ENCODE measurements around the gene ABHD16B. TPM values are rescaled to one million over a fixed set of nuclear protein-coding genes. Genes with fewer than 3 reads are reported as not detected.

ABHD16B gene
- total RNA-seq, 3 donors from 2014 or later (not counting 1 experiment from before 2014, with no cell fraction given) = not detected

- Histone ChIP-seq H3K27me3 (ENCODE audit: control insufficient read depth, insufficient read depth, low read length) (peaks cover 11% of the 10 kb centered on the region), H3K4me3 (ENCODE audit: low read length) (no peak overlapping the region), H3K4me1 (ENCODE audit: control insufficient read depth, insufficient read depth, low read length) (no peaks in the 10 kb centered on the region), H3K36me3 (ENCODE audit: control insufficient read depth, insufficient read depth, low read length) (no peaks in the 10 kb centered on the region), H3K9me3 (ENCODE audit: control insufficient read depth, insufficient read depth, low read length) (no peaks in the 10 kb centered on the region), H3K27ac (ENCODE audit: low read length) (no peak overlapping the region)
- Mint-ChIP-seq H3K27me3 (ENCODE audit: low read depth in 2 of 2) (peaks cover 14 to 25% of the 10 kb centered on the region in 2 donors), H3K9me3 (no peaks in the 10 kb centered on the region), H3K27ac (no peak overlapping the region), H3K36me3 (no peaks in the 10 kb centered on the region), H3K4me3 (no peak overlapping the region), H3K4me1 (no peaks in the 10 kb centered on the region)
- no peak for DNase-seq
- intact Hi-C loops (cut with micrococcal nuclease) = no loop called here
- no peak for ATAC-seq
- 86% methylated on average over 12 of the region's 12 CpGs for WGBS (ENCODE audit: insufficient coverage)
- TF ChIP-seq CTCF (IDR thresholded peaks at IDR 0.05) = no peak
These were observed 37.5 kb upstream of the ABHD16B start for GRCh38 chr20:63823691-63824311.

GRCh38 chr20:63825331-63826118, 35.8 kb upstream of the ABHD16B start:
- Mint-ChIP-seq H3K9me3 (no peaks in the 10 kb centered on the region), H3K4me1 (peaks cover 9 to 10% of the 10 kb centered on the region in 2 donors), H3K27me3 (ENCODE audit: low read depth in 2 of 2) (peaks cover 26 to 34% of the 10 kb centered on the region in 2 donors), H3K4me3 (no peak overlapping the region), H3K27ac (no peak overlapping the region), H3K36me3 (no peaks in the 10 kb centered on the region)
- no peak for ATAC-seq
- intact Hi-C loops (cut with micrococcal nuclease) = no loop called here
- no peak for TF ChIP-seq CTCF (IDR thresholded peaks at IDR 0.05)
- no peak for DNase-seq
- 91% methylated on average over 22 of the region's 25 CpGs for WGBS (ENCODE audit: insufficient coverage)
- H3K4me3 ChIP-seq (ENCODE audit: low read length) = no peak overlapping the region
- H3K27me3 ChIP-seq (ENCODE audit: control insufficient read depth, insufficient read depth, low read length) = peaks cover 23% of the 10 kb centered on the region
- no peaks in the 10 kb centered on the region for H3K9me3 ChIP-seq (ENCODE audit: control insufficient read depth, insufficient read depth, low read length)
- H3K36me3 ChIP-seq (ENCODE audit: control insufficient read depth, insufficient read depth, low read length) = no peaks in the 10 kb centered on the region
- peaks cover 11% of the 10 kb centered on the region for H3K4me1 ChIP-seq (ENCODE audit: control insufficient read depth, insufficient read depth, low read length)
- H3K27ac ChIP-seq (ENCODE audit: low read length) = no peak overlapping the region

GRCh38 chr20:63826753-63827152, 34.5 kb upstream of the ABHD16B start:
- WGBS (ENCODE audit: insufficient coverage) = 92% methylated on average over 13 of the region's 13 CpGs
- Histone ChIP-seq H3K9me3 (ENCODE audit: control insufficient read depth, insufficient read depth, low read length) (no peaks in the 10 kb centered on the region), H3K27me3 (ENCODE audit: control insufficient read depth, insufficient read depth, low read length) (peaks cover 23% of the 10 kb centered on the region), H3K27ac (ENCODE audit: low read length) (no peak overlapping the region), H3K4me1 (ENCODE audit: control insufficient read depth, insufficient read depth, low read length) (peaks cover 11% of the 10 kb centered on the region), H3K4me3 (ENCODE audit: low read length) (no peak overlapping the region), H3K36me3 (ENCODE audit: control insufficient read depth, insufficient read depth, low read length) (no peaks in the 10 kb centered on the region)
- Mint-ChIP-seq H3K27me3 (ENCODE audit: low read depth in 2 of 2) (peaks cover 26 to 34% of the 10 kb centered on the region in 2 donors), H3K36me3 (no peaks in the 10 kb centered on the region), H3K9me3 (no peaks in the 10 kb centered on the region), H3K4me3 (no peak overlapping the region), H3K27ac (no peak overlapping the region), H3K4me1 (peaks cover 9 to 10% of the 10 kb centered on the region in 2 donors)
- intact Hi-C loops (cut with micrococcal nuclease) = no loop called here
- no peak for ATAC-seq
- DNase-seq = no peak
- no peak for TF ChIP-seq CTCF (IDR thresholded peaks at IDR 0.05)
